Suprapubic skin (tissue), 4 donors: ENCODE measurements around the gene MDFIC. TPM values are rescaled to one million over a fixed set of nuclear protein-coding genes. Genes with fewer than 3 reads are reported as not detected.

Experiments
- DNase-seq, 2 donors: peaks; one replicate each; pipeline ENCODE4 v3.0.0-alpha.2; 2019; ENCODE audit warnings: low spot score in 2 of 2
- H3K27ac ChIP-seq: fragments of 200-600 bp; sonication (generic); one replicate; pipeline ENCODE4 v1.5.1; 2019
- H3K27me3 ChIP-seq: fragments of 200-600 bp; sonication (generic); one replicate; pipeline ENCODE4 v1.5.1; 2019
- H3K36me3 ChIP-seq: fragments of 200-600 bp; sonication (generic); one replicate; pipeline ENCODE4 v1.5.1; 2019
- H3K4me1 ChIP-seq: fragments of 200-600 bp; sonication (generic); one replicate; pipeline ENCODE4 v1.5.1; 2019
- H3K4me3 ChIP-seq: fragments of 200-600 bp; sonication (generic); one replicate; pipeline ENCODE4 v1.5.1; 2019; ENCODE audit warnings: mild to moderate bottlenecking
- H3K9me3 ChIP-seq: fragments of 200-600 bp; sonication (generic); one replicate; pipeline ENCODE4 v1.5.1; 2019
- EP300 ChIP-seq: sonication (generic); formaldehyde crosslinking; IDR thresholded peaks from one replicate; pipeline ENCODE4 v1.6.1; 2017; ENCODE audit warnings: antibody characterized with exemption
- POLR2A ChIP-seq, 2 donors: fragments of 450-650 bp; IDR thresholded peaks; one replicate each; pipeline ENCODE4 v1.6.1; 2017; ENCODE audit warnings: antibody characterized with exemption in 2 of 2, mild to moderate bottlenecking in 2 of 2, moderate library complexity in 2 of 2
- POLR2AphosphoS5 ChIP-seq, 3 donors: sonication (generic); formaldehyde crosslinking; IDR thresholded peaks; one replicate each; pipeline ENCODE4 v1.6.1; 2017; ENCODE audit warnings: antibody characterized with exemption in 3 of 3
- WGBS: methylation state at CpG from one replicate; pipeline ENCODE4 v1.1.5; 2018; 5-methylcytosine and 5-hydroxymethylcytosine counted together
- total RNA-seq, 4 donors: library from RNA; depleted of rRNA; stranded (reverse); fragments of >200 nt; gene quantifications; one replicate each; pipeline ENCODE4 v1.1.0, GENCODE V29; 2016
- TF ChIP-seq, protein P1 (sequence below), 2 donors: fragments of 200-600 bp in 1 of 2; fragments of 450-650 bp in 1 of 2; sonication (generic) in 1 of 2; IDR thresholded peaks; one replicate each; pipeline ENCODE4 v1.5.1; 2016 to 2019; ENCODE audit warnings: antibody characterized with exemption in 2 of 2, mild to moderate bottlenecking in 1 of 2, moderate library complexity in 1 of 2

Gene MDFIC
- total RNA-seq, 4 donors from 2014 or later, result 15.7 to 37.8 (median 28.1) TPM

DNA sequence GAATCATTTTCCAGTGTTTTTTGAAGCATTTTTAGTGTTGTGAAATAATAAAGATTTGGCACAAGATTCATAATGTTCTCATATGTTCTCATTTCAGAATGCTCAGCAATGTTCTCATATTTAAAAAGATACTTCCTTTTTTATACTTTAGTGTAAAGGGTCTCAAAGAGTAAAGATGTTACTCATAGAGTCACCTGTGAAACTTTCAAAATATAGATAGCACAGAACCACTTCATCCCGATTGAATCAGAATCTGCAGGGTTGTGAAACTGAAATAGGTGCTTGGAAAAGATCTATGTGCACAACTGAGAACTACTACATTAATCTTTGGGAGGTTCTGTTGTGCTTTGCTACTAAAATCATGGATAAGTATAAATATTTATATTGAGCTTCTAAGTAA is 144.7 kb downstream of the MDFIC start:
- no peaks in the 10 kb centered on the region for H3K36me3 ChIP-seq
- no peaks in the 10 kb centered on the region for H3K27me3 ChIP-seq
- 72% methylated on average over 1 of the region's 1 CpG for WGBS
- H3K9me3 ChIP-seq, result no peaks in the 10 kb centered on the region
- DNase-seq, result no peak
- no peak overlapping the region for H3K4me3 ChIP-seq
- TF ChIP-seq EP300 (no peak), POLR2AphosphoS5 (IDR thresholded peaks at IDR 0.05) (no peak), POLR2A (IDR thresholded peaks at IDR 0.05) (no peak)
- TF ChIP-seq, protein P1, sequence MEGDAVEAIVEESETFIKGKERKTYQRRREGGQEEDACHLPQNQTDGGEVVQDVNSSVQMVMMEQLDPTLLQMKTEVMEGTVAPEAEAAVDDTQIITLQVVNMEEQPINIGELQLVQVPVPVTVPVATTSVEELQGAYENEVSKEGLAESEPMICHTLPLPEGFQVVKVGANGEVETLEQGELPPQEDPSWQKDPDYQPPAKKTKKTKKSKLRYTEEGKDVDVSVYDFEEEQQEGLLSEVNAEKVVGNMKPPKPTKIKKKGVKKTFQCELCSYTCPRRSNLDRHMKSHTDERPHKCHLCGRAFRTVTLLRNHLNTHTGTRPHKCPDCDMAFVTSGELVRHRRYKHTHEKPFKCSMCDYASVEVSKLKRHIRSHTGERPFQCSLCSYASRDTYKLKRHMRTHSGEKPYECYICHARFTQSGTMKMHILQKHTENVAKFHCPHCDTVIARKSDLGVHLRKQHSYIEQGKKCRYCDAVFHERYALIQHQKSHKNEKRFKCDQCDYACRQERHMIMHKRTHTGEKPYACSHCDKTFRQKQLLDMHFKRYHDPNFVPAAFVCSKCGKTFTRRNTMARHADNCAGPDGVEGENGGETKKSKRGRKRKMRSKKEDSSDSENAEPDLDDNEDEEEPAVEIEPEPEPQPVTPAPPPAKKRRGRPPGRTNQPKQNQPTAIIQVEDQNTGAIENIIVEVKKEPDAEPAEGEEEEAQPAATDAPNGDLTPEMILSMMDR (IDR thresholded peaks at IDR 0.05), result no peak
- no peak overlapping the region for H3K27ac ChIP-seq
- H3K4me1 ChIP-seq, result no peaks in the 10 kb centered on the region

DNA sequence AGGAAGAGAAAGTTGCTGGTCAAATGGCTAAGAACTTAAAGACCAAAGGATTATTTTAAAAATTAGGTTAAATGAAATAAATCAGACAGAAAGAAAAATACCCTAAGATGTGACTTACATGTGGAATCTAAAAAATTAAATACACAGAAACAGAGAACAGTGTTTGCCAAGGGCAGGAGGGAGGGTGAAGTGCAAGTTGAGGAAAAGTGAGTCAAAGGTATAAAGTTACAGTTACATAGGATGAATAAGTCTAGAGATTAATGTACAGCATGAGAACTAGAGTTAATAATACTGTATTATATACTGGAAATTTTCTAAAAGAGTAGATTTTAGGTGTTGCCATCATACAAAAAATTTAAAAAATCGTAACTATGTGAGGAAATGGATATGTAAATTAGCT is 146.3 kb downstream of the MDFIC start:
- 93% methylated on average over 1 of the region's 1 CpG for WGBS

More for the DNA sequence above, 146.3 kb downstream of the MDFIC start:
- Histone ChIP-seq H3K27ac (no peak overlapping the region), H3K27me3 (no peaks in the 10 kb centered on the region), H3K4me3 (no peak overlapping the region), H3K9me3 (no peaks in the 10 kb centered on the region), H3K36me3 (no peaks in the 10 kb centered on the region), H3K4me1 (no peaks in the 10 kb centered on the region)
- no peak for DNase-seq
- TF ChIP-seq POLR2A (IDR thresholded peaks at IDR 0.05), result no peak
